ENCODE results near the gene MALL.
A peak's percentile ranks its signal among the peaks of the same experiment; 100 is the strongest.
"Not testable (repeated sequence)": the region's sequence is repeated elsewhere in the genome, so short reads cannot be mapped to it uniquely, and the experiment has no call there.

The MALL gene

GRCh38 chr2:110130757-110131156 is 15.1 kb upstream of the MALL start:
- no peak for DNase-seq (ENCODE audit: insufficient read length, low spot score)
- no peak for TF ChIP-seq POLR2A (IDR thresholded peaks at IDR 0.05; ENCODE audit: low read depth, low read length)
- no peak for FAIRE-seq

- TF ChIP-seq POLR2A (IDR thresholded peaks at IDR 0.05; ENCODE audit: low read depth, low read length): no peak
- FAIRE-seq: no peak
- no peak for DNase-seq (ENCODE audit: insufficient read length, low spot score)
These were observed 11.3 kb upstream of the MALL start for GRCh38 chr2:110126906-110127305.

- FAIRE-seq (no peak), DNase-seq (ENCODE audit: insufficient read length, low spot score) (no peak)
These were observed 10.6 kb upstream of the MALL start for GRCh38 chr2:110126086-110126773.

GRCh38 chr2:110124939-110125691 is 9.5 kb upstream of the MALL start:
- DNase-seq (ENCODE audit: insufficient read length, low spot score) (no peak), FAIRE-seq (no peak)

More at GRCh38 chr2:110126086-110126773, 10.6 kb upstream of the MALL start:
- TF ChIP-seq POLR2A (IDR thresholded peaks at IDR 0.05; ENCODE audit: low read depth, low read length): no peak

GRCh38 chr2:110124038-110124825 is 8.6 kb upstream of the MALL start:
- no peak for TF ChIP-seq POLR2A (IDR thresholded peaks at IDR 0.05; ENCODE audit: low read depth, low read length)
- DNase-seq (ENCODE audit: insufficient read length, low spot score) (no peak), FAIRE-seq (no peak)

More at GRCh38 chr2:110124939-110125691, 9.5 kb upstream of the MALL start:
- no peak for TF ChIP-seq POLR2A (IDR thresholded peaks at IDR 0.05; ENCODE audit: low read depth, low read length)

GRCh38 chr2:110121592-110121991 is 6.0 kb upstream of the MALL start:
- no peak for TF ChIP-seq POLR2A (IDR thresholded peaks at IDR 0.05; ENCODE audit: low read depth, low read length)
- FAIRE-seq (no peak), DNase-seq (ENCODE audit: insufficient read length, low spot score) (no peak)

GRCh38 chr2:110121052-110121334 is 5.4 kb upstream of the MALL start:
- FAIRE-seq: no peak
- no peak for DNase-seq (ENCODE audit: insufficient read length, low spot score)
- no peak for TF ChIP-seq POLR2A (IDR thresholded peaks at IDR 0.05; ENCODE audit: low read depth, low read length)

- DNase-seq (ENCODE audit: insufficient read length, low spot score): no peak
- no peak for TF ChIP-seq POLR2A (IDR thresholded peaks at IDR 0.05; ENCODE audit: low read depth, low read length)
- no peak for FAIRE-seq
These were observed 4.8 kb upstream of the MALL start for GRCh38 chr2:110120171-110121051.

- DNase-seq (ENCODE audit: insufficient read length, low spot score) (peak; percentile 68), FAIRE-seq (peak; percentile 30)
- TF ChIP-seq POLR2A (IDR thresholded peaks at IDR 0.05; ENCODE audit: low read depth, low read length): 0 out of 2 replicates have a peak, but pooled peaks have one; percentile 3
These were observed 550 bp upstream of the MALL start for GRCh38 chr2:110116033-110116710.

GRCh38 chr2:110114831-110115255 is 779 bp downstream of the MALL start:
- TF ChIP-seq POLR2A (IDR thresholded peaks at IDR 0.05; ENCODE audit: low read depth, low read length): peak; percentile 39; the same call in 1 of the 2 replicates
- DNase-seq (ENCODE audit: insufficient read length, low spot score): no peak
- FAIRE-seq: no peak

GRCh38 chr2:110113961-110114591 is 1.5 kb downstream of the MALL start:
- FAIRE-seq (peak; percentile 83), DNase-seq (ENCODE audit: insufficient read length, low spot score) (peak; percentile 49)
- peak; percentile 29; the same call in 1 of the 2 replicates for TF ChIP-seq POLR2A (IDR thresholded peaks at IDR 0.05; ENCODE audit: low read depth, low read length)

- DNase-seq (ENCODE audit: insufficient read length, low spot score); FAIRE-seq: not testable (repeated sequence)
These were observed 7.3 kb downstream of the MALL start for GRCh38 chr2:110108291-110108690.
